Ishikawa (cell line): ENCODE results near the gene CANT1.

Experiments used
- CEBPB ChIP-seq: IDR thresholded peaks from 2 replicates; pipeline ENCODE4 v1.6.1; 2012
- CREB1 ChIP-seq: IDR thresholded peaks from 2 replicates; pipeline ENCODE4 v1.6.1; 2012; ENCODE audit warnings: low read depth
- EGR1 ChIP-seq: IDR thresholded peaks from 2 replicates; pipeline ENCODE4 v1.6.1; 2012
- EP300 ChIP-seq: IDR thresholded peaks from 2 replicates; pipeline ENCODE4 v1.6.1; 2012; ENCODE audit warnings: borderline replicate concordance
- FOXM1 ChIP-seq: IDR thresholded peaks from 2 replicates; pipeline ENCODE4 v1.6.1; 2012; ENCODE audit warnings: low read depth, borderline replicate concordance
- NFIC ChIP-seq: IDR thresholded peaks from 2 replicates; pipeline ENCODE4 v1.6.1; 2012
- RAD21 ChIP-seq: IDR thresholded peaks from 2 replicates; pipeline ENCODE4 v1.6.1; 2012; ENCODE audit warnings: low read depth
- TAF1 ChIP-seq: IDR thresholded peaks from 2 replicates; pipeline ENCODE4 v1.6.1; 2012; ENCODE audit warnings: low read depth, mild to moderate bottlenecking
- TCF12 ChIP-seq: IDR thresholded peaks from 2 replicates; pipeline ENCODE4 v1.6.1; 2012; ENCODE audit warnings: low read depth
- TEAD4 ChIP-seq: IDR thresholded peaks from 2 replicates; pipeline ENCODE4 v1.6.1; 2012
- YY1 ChIP-seq: IDR thresholded peaks from 2 replicates; pipeline ENCODE4 v1.6.1; 2012; ENCODE audit warnings: low read depth
- ZBTB7A ChIP-seq: IDR thresholded peaks from 2 replicates; pipeline ENCODE4 v1.6.1; 2012; ENCODE audit warnings: low read depth
- TF ChIP-seq, protein P1 (sequence below): IDR thresholded peaks from 2 replicates; pipeline ENCODE4 v1.6.1; 2012
- TF ChIP-seq, protein P2 (sequence below): IDR thresholded peaks from 2 replicates; pipeline ENCODE4 v1.6.1; 2012
- TF ChIP-seq, protein P3 (sequence below): IDR thresholded peaks from 2 replicates; pipeline ENCODE4 v1.6.1; 2012; ENCODE audit warnings: low read depth, mild to moderate bottlenecking

Gene CANT1

DNA sequence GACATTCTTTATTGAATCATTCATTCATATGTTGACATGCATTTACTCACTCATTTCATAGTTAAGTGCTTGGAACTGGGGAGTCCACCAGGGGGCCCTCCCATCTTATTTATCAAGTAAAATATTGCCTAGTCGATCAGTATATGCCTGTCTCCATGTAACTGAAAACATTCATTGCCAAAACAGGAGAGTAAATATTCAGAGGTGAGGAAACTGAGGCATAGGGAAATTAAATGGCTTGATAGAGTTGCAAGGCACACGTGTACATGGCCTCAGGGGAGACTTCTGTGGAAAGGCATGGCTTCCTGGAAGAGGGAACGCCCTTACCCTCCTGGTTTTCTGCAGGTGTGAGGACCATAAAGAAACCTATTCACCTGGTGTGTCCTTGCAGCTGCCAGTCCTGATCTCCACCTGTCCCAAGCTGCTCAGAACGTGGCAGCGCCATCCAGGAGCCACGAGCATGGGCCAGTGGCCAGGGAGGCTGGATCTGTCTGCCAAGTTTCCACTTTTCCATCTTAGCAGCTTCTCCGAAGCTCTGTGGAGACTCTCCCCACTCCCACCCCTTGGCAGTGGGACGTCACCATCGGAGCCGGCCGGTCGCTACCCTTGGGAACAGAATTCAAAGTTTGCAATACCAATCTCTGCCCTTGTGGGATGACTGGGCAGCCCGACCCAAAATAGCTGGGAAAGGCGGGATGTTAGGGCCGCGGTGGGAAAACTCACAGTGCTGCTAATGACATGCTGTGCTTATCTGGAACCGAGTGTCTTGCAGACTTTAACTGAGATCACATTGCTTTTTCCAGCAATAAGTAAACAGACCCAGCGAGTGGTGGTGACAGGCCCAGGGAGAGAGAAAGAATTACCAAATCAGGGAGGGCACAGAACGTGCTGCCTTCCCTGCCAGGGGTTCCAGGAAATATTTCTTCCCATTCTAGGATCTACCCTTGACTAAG is 10.3 kb upstream of the CANT1 start:
- peak; percentile 63 for TF ChIP-seq RAD21
- no peak for TF ChIP-seq ZBTB7A
- TF ChIP-seq CREB1 = no peak

DNA sequence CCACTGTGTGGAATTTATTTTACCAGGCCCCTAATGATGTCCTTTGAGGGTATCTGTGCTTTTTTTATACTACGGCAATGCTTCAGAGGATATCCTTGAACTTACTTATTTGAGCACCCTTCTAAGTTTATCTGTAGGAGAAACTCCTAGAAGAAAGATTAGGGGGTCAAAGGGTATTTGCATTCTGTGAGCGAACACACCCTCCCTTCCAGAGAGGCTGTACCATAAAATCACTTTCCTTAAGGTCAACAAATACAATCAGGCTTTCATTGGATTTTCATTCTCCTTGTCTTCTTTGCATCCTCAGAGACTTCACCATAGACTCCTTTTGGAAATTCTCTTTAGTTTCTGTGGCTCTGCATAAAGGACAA is 9.7 kb upstream of the CANT1 start:
- no peak for TF ChIP-seq ZBTB7A
- no peak for TF ChIP-seq TEAD4
- no peak for TF ChIP-seq TCF12
- TF ChIP-seq EGR1 = no peak
- TF ChIP-seq TAF1 = no peak
- no peak for TF ChIP-seq CREB1
- TF ChIP-seq, protein P1, sequence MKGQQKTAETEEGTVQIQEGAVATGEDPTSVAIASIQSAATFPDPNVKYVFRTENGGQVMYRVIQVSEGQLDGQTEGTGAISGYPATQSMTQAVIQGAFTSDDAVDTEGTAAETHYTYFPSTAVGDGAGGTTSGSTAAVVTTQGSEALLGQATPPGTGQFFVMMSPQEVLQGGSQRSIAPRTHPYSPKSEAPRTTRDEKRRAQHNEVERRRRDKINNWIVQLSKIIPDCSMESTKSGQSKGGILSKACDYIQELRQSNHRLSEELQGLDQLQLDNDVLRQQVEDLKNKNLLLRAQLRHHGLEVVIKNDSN = no peak
- no peak for TF ChIP-seq YY1
- no peak for TF ChIP-seq FOXM1
- TF ChIP-seq, protein P2, sequence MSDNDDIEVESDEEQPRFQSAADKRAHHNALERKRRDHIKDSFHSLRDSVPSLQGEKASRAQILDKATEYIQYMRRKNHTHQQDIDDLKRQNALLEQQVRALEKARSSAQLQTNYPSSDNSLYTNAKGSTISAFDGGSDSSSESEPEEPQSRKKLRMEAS = no peak
- TF ChIP-seq RAD21 = no peak
- no peak for TF ChIP-seq NFIC
- TF ChIP-seq CEBPB = no peak

DNA sequence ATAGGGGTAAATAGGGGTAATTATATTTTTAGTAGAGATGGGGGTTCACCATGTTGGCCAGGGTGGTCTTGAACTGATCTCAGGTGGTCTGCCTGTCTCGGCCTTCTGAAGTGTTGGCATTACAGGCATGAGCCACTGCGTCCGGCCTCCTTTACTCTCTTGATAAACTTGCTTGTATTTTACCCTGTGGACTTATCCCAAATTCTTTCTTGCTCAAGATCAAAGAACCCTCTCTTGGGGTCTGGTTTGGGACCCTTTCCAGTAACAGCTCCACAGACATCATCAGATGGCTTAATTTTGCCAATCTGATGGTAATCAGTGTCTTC is 8.8 kb upstream of the CANT1 start:
- TF ChIP-seq, protein P3, sequence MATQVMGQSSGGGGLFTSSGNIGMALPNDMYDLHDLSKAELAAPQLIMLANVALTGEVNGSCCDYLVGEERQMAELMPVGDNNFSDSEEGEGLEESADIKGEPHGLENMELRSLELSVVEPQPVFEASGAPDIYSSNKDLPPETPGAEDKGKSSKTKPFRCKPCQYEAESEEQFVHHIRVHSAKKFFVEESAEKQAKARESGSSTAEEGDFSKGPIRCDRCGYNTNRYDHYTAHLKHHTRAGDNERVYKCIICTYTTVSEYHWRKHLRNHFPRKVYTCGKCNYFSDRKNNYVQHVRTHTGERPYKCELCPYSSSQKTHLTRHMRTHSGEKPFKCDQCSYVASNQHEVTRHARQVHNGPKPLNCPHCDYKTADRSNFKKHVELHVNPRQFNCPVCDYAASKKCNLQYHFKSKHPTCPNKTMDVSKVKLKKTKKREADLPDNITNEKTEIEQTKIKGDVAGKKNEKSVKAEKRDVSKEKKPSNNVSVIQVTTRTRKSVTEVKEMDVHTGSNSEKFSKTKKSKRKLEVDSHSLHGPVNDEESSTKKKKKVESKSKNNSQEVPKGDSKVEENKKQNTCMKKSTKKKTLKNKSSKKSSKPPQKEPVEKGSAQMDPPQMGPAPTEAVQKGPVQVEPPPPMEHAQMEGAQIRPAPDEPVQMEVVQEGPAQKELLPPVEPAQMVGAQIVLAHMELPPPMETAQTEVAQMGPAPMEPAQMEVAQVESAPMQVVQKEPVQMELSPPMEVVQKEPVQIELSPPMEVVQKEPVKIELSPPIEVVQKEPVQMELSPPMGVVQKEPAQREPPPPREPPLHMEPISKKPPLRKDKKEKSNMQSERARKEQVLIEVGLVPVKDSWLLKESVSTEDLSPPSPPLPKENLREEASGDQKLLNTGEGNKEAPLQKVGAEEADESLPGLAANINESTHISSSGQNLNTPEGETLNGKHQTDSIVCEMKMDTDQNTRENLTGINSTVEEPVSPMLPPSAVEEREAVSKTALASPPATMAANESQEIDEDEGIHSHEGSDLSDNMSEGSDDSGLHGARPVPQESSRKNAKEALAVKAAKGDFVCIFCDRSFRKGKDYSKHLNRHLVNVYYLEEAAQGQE = no peak
- TF ChIP-seq, protein P1 = no peak
- no peak for TF ChIP-seq EP300
- no peak for TF ChIP-seq TCF12
- TF ChIP-seq, protein P2 = no peak
- TF ChIP-seq TAF1 = no peak
- no peak for TF ChIP-seq FOXM1
- TF ChIP-seq ZBTB7A = no peak
- no peak for TF ChIP-seq YY1
- TF ChIP-seq TEAD4 = no peak
- no peak for TF ChIP-seq NFIC
- no peak for TF ChIP-seq CREB1
- no peak for TF ChIP-seq RAD21
- no peak for TF ChIP-seq EGR1
- TF ChIP-seq CEBPB = no peak

DNA sequence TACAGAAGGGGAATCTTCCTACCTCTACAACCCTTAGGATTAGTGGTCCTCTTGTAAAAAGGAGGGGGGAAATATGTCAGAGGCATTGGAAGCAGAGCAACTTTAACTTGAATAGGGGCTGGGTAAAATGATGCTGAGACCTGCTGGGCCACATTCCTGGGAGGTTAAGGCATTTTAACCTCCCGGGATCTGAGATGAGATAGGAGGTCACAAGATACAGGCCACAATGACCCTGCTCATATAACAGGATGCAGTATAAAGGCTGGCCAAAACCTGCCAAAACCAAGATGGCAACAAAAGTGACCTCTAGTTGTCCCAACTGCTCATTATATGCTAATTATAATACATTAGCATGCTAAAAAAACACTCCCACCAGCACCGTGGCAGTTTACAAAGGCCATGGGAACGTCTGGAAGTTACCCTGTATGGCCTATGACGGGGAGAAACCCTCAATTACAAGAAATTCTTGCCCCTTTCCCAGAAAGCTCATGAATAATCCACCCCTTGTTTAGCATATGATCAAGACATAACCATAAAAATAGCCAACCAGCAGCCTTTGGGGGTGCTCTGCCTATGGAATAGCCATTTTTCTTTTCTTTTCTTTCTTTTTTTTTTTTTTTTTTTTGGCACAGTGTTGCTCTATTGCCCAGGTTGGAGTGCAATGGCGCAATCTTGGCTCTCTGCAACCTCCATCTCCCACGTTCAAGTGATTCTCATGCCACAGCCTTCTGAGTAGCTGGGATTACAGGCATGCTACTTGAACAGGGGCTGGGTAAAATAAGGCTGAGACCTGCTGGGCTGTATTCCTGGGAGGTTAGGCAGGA is 8.2 kb upstream of the CANT1 start:
- TF ChIP-seq CEBPB = peak; percentile 44; the same call in 1 of the 2 replicates
- TF ChIP-seq FOXM1 = no peak
- TF ChIP-seq TAF1 = no peak
- TF ChIP-seq YY1 = 0 out of 2 replicates have a peak, but pooled peaks have one; percentile 12
- peak; percentile 85 for TF ChIP-seq TEAD4
- TF ChIP-seq TCF12 = peak; percentile 31; the same call in 1 of the 2 replicates

DNA sequence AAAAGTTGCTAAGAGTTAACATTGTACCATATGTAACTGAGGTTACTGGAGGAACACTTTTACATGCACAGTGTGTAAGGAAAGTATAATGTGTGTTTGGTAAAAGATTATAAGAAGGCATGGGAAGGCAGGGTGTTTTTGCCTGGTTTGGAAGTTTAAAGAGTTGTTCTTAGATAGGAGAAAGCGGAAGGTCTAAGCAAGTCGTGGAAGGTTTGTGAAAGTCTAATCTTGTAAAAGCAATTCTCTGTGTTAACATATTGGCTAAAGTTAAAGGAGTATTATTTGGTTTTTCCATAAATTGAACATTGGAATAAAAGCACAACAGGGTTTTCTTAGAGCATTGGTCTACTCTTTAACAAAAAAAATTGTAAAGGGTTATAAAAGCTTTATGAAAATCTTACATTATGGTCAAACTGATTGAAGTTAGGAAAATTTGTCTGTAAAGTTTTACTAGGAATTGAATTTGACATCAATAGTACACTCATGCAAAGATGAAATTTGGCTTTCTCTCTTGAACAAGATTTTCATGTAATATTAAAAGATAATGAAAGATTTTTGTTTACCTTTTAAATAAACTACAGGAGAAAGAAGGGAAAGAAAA is 4.7 kb upstream of the CANT1 start:
- TF ChIP-seq YY1 (no peak), ZBTB7A (no peak), TAF1 (no peak), CEBPB (no peak), EGR1 (no peak), CREB1 (no peak), FOXM1 (no peak), RAD21 (no peak), TCF12 (no peak), TEAD4 (no peak), NFIC (no peak)
- TF ChIP-seq, protein P2 = no peak

DNA sequence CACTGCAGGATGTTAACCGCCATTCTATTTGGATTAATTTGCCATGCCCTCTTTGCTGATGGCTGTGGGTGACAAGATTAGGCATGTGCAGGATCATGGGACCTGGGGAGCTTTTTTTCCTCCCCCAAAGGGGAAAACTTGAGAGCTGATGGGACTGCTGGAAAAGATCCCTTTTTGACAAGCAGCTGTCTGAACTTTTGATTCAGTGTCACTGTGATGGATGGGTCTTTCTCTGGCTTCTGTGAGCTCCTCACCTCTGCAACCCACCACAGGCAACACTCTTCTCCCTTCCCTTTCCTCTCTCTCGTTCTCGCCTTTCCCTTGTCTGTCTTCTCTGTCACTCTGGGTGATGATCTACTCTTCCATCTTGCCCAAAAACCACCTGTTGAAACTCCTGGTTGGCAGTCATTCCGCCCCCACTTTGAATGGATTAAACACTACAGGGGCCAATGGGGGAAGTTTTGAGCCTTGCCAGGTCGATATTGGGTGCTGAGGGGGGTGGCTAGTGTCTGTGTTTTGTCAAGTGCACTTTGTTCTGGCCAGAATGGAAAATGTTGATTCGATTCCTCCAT is 3.1 kb upstream of the CANT1 start:
- TF ChIP-seq ZBTB7A = no peak
- no peak for TF ChIP-seq EP300
- no peak for TF ChIP-seq RAD21
- TF ChIP-seq, protein P1 = no peak
- no peak for TF ChIP-seq NFIC
- TF ChIP-seq, protein P3 = no peak
- TF ChIP-seq EGR1 = no peak
- TF ChIP-seq FOXM1 = no peak
- TF ChIP-seq TCF12 = no peak
- TF ChIP-seq TAF1 = no peak
- TF ChIP-seq TEAD4 = no peak
- TF ChIP-seq YY1 = no peak
- TF ChIP-seq, protein P2 = no peak
- no peak for TF ChIP-seq CEBPB
- TF ChIP-seq CREB1 = no peak
